Hematopoietic multipotent progenitor cell treated with erythropoietin and hydrocortisone succinate and interleukin-3 and kit ligand, for 8 days (in vitro differentiated cells): ENCODE measurements around the gene ZDHHC11.
"Not testable (repeated sequence)": the region's sequence is repeated elsewhere in the genome, so short reads cannot be mapped to it uniquely, and the experiment has no call there.

Source experiments
- DNase-seq: peaks from one replicate; pipeline ENCODE4 v3.0.0-alpha.2; 2015

Gene ZDHHC11

GRCh38 chr5:842402-843221 is 8.2 kb downstream of the ZDHHC11 start:
- not testable (repeated sequence) for DNase-seq

- DNase-seq: not testable (repeated sequence)
These were observed 9.0 kb downstream of the ZDHHC11 start for GRCh38 chr5:841531-842401.

- not testable (repeated sequence) for DNase-seq
These were observed 9.8 kb downstream of the ZDHHC11 start for GRCh38 chr5:840974-841435.

GRCh38 chr5:840118-840973 is 10.4 kb downstream of the ZDHHC11 start:
- not testable (repeated sequence) for DNase-seq

GRCh38 chr5:838431-838851 is 12.3 kb downstream of the ZDHHC11 start:
- DNase-seq: not testable (repeated sequence)

- DNase-seq: not testable (repeated sequence)
These were observed 13.1 kb downstream of the ZDHHC11 start for GRCh38 chr5:837621-838121.

GRCh38 chr5:835933-836612 is 14.7 kb downstream of the ZDHHC11 start:
- DNase-seq: peak; percentile 55

GRCh38 chr5:834013-834412 is 16.8 kb downstream of the ZDHHC11 start:
- not testable (repeated sequence) for DNase-seq

- DNase-seq: not testable (repeated sequence)
These were observed 22.6 kb downstream of the ZDHHC11 start for GRCh38 chr5:828194-828593.

GRCh38 chr5:825544-825943 is 25.2 kb downstream of the ZDHHC11 start:
- DNase-seq: peak; percentile 12

GRCh38 chr5:821504-821903 is 29.3 kb downstream of the ZDHHC11 start:
- DNase-seq: no peak

GRCh38 chr5:820245-820644 is 30.5 kb downstream of the ZDHHC11 start:
- DNase-seq: no peak

GRCh38 chr5:819078-819477 is 31.7 kb downstream of the ZDHHC11 start:
- no peak for DNase-seq

- DNase-seq: no peak
These were observed 34.6 kb downstream of the ZDHHC11 start for GRCh38 chr5:816176-816575.

- no peak for DNase-seq
These were observed 35.3 kb downstream of the ZDHHC11 start for GRCh38 chr5:815449-815848.

- DNase-seq: not testable (repeated sequence)
These were observed 37.2 kb downstream of the ZDHHC11 start for GRCh38 chr5:813575-813974.

- DNase-seq: not testable (repeated sequence)
These were observed 39.4 kb downstream of the ZDHHC11 start for GRCh38 chr5:811384-811783.

GRCh38 chr5:807719-808514 is 42.9 kb downstream of the ZDHHC11 start:
- DNase-seq: not testable (repeated sequence)

- DNase-seq: no peak
These were observed 49.3 kb downstream of the ZDHHC11 start for GRCh38 chr5:801472-801871.

- not testable (repeated sequence) for DNase-seq
These were observed 49.7 kb downstream of the ZDHHC11 start for GRCh38 chr5:801055-801454.
